BE2C (cell line): ENCODE data around the gene OR8K1. TPM values are rescaled to one million over a fixed set of nuclear protein-coding genes. Genes with fewer than 3 reads are reported as not detected.

Experiments
- DNase-seq: peaks from one replicate; pipeline ENCODE4 v3.0.0-alpha.2; 2020
- H3K27me3 ChIP-seq: fragments of 250-450 bp; sonication (Bioruptor Pico); 2 replicates; pipeline ENCODE4 v1.5.1; 2020; ENCODE audit warnings: mild to moderate bottlenecking
- H3K36me3 ChIP-seq: fragments of 250-450 bp; sonication (Bioruptor Pico); 2 replicates; pipeline ENCODE4 v1.5.1; 2020; ENCODE audit warnings: mild to moderate bottlenecking
- H3K4me1 ChIP-seq: fragments of 250-450 bp; sonication (Bioruptor Pico); 2 replicates; pipeline ENCODE4 v1.5.1; 2020
- H3K4me3 ChIP-seq: 2 replicates; pipeline ENCODE4 v1.5.1; 2011; ENCODE audit warnings: low read depth, low read length
- H3K9me3 ChIP-seq: fragments of 250-450 bp; sonication (Bioruptor Pico); 2 replicates; pipeline ENCODE4 v1.5.1; 2020
- polyA plus RNA-seq: library from polyadenylated mRNA; unstranded; fragments of >200 nt; gene quantifications from one replicate; pipeline ENCODE4 v1.2.1, GENCODE V29; 2012; ENCODE audit warnings: low read depth, missing spikeins; ENCODE audit not compliant: insufficient read length, insufficient read depth
- TF ChIP-seq, protein P1 (sequence below): IDR thresholded peaks from 2 replicates; pipeline ENCODE4 v1.5.1; 2012; ENCODE audit warnings: mild to moderate bottlenecking, low read depth, low read length

OR8K1 gene
- not detected for polyA plus RNA-seq

DNA sequence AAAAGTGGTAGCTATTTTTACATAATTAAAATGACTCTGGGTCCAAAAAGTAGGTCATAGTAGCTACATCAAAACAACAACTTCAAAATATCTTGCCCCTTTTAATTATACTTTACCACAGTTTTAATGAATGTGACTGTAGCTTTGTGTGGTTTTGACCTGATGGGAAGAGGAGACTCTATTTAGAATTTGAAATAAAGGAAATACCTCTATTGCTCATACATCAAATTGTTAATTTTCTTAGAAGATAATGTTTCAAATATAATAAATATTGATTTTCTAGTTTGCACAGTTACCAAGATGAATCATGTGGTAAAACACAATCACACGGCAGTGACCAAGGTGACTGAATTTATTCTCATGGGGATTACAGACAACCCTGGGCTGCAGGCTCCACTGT lies at the start of gene OR8K1:
Gene OR8K1 (plus strand): TSS at position 301 of the 400 bp plus-strand sequence. CDS start 0 bp downstream, at position 301.
- no peaks in the 10 kb centered on the region for H3K9me3 ChIP-seq
- TF ChIP-seq, protein P1, sequence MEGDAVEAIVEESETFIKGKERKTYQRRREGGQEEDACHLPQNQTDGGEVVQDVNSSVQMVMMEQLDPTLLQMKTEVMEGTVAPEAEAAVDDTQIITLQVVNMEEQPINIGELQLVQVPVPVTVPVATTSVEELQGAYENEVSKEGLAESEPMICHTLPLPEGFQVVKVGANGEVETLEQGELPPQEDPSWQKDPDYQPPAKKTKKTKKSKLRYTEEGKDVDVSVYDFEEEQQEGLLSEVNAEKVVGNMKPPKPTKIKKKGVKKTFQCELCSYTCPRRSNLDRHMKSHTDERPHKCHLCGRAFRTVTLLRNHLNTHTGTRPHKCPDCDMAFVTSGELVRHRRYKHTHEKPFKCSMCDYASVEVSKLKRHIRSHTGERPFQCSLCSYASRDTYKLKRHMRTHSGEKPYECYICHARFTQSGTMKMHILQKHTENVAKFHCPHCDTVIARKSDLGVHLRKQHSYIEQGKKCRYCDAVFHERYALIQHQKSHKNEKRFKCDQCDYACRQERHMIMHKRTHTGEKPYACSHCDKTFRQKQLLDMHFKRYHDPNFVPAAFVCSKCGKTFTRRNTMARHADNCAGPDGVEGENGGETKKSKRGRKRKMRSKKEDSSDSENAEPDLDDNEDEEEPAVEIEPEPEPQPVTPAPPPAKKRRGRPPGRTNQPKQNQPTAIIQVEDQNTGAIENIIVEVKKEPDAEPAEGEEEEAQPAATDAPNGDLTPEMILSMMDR, result no peak
- no peak for DNase-seq
- H3K27me3 ChIP-seq, result no peaks in the 10 kb centered on the region
- H3K36me3 ChIP-seq, result no peaks in the 10 kb centered on the region
- no peak within 1 kb of the TSS for H3K4me3 ChIP-seq
- H3K4me1 ChIP-seq, result no peaks in the 10 kb centered on the region

DNA sequence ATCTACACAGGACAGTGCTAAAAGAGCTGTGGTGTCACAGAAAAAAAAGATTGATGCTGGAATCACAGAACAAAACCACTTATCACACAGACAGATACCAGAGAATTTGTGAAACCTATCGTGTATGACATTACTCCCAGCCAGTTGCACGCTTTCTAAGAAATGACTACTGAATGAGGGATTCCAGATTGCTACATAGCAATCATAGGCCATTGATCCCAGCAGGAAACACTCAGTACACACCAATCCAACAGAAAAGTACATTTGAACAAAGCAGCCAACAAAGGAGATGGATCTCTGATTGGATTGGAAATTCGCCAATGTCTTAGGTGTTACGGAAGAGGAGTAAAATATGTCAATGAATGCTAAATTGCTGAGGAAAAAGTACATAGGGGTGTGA lies 48.9 kb upstream of the OR8K1 start:
- no peak for DNase-seq
- H3K27me3 ChIP-seq, result no peaks in the 10 kb centered on the region
- H3K4me1 ChIP-seq, result no peaks in the 10 kb centered on the region
- H3K36me3 ChIP-seq, result no peaks in the 10 kb centered on the region
- no peak overlapping the region for H3K4me3 ChIP-seq
- no peaks in the 10 kb centered on the region for H3K9me3 ChIP-seq
- TF ChIP-seq, protein P1, result no peak

DNA sequence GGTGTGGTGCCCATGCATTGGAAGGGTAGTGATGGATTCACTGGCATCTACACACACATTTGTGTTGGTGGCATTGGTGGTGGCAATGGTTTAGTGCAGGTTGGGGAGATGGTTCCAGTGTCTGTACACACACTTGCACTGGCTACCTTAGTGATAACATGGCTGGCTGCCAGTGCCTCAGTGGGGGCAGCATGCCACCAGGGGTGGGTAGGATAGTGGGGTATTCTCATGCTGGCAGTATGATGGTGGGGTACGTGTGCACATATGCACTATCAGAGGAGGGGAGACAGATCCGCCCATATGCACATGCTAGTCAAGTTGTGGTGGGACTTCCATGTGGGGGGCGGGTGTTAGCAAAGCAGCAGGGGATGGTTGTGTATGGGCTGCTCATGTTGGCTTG lies 38.0 kb upstream of the OR8K1 start:
- no peak for DNase-seq
- TF ChIP-seq, protein P1, result no peak
- H3K36me3 ChIP-seq, result no peaks in the 10 kb centered on the region
- H3K4me3 ChIP-seq, result no peak overlapping the region
- H3K27me3 ChIP-seq, result no peaks in the 10 kb centered on the region
- no peaks in the 10 kb centered on the region for H3K9me3 ChIP-seq
- no peaks in the 10 kb centered on the region for H3K4me1 ChIP-seq

DNA sequence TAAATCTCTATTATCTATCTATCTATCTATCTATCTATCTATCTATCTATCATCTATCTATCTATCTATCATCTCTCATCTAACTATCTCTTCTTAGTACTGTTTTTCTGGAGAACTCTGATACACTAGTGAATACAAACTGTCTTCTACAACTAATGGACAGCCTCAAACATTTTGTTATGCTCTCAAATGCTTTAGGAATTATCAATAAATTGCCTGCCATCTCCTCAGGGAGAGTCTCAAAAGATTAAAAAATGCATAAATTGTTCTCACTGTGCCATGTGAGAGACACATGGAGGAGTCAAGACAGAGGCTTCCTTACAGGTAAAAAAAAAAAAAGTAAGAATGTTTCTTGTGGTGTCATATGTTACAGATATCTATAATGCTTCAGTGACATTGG lies 31.0 kb upstream of the OR8K1 start, which contains the start of gene OR8K3:
Gene OR8K3 (plus strand): TSS at position 301 of the 400 bp plus-strand sequence. CDS start 3,163 bp downstream, outside the sequence.
- Histone ChIP-seq H3K4me3 (no peak within 1 kb of the TSS), H3K36me3 (no peaks in the 10 kb centered on the region), H3K9me3 (no peaks in the 10 kb centered on the region), H3K4me1 (no peaks in the 10 kb centered on the region), H3K27me3 (no peaks in the 10 kb centered on the region)
- no peak for DNase-seq
- TF ChIP-seq, protein P1, result no peak

DNA sequence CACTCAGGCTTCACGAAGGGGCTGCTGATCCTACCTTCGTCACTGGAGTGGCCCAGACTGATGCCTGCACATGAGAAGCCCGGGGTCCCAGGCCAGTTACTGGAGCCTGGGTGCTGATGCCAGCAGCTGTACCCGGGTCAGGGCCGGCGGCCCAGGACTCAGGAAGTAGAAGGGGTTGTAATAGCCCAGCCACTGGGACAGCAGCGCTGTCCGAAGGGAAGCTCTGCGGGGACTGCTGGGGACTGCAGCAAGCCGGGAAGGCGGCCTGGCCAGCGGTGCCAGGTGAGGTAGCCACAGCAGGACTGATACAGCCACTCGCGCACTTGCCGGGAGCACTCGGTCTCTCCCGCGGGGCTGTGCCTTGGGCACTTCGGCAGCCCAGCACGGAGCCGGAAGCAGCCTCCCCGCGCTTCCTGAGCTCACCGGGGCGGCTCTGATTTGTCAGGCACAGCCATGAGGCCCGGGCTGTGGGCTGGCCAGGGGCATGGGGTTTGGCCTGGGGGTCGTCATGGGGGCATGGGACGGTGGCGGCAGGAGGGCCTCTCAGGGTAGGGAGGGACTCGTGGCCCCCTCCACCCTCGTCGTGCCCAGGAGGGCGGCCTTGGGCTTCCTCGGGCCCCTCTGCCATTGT lies 13.9 kb upstream of the OR8K1 start:
- TF ChIP-seq, protein P1, result no peak
- no peaks in the 10 kb centered on the region for H3K4me1 ChIP-seq
- no peaks in the 10 kb centered on the region for H3K27me3 ChIP-seq
- no peak overlapping the region for H3K4me3 ChIP-seq
- H3K9me3 ChIP-seq, result no peaks in the 10 kb centered on the region
- DNase-seq, result no peak
- no peaks in the 10 kb centered on the region for H3K36me3 ChIP-seq

DNA sequence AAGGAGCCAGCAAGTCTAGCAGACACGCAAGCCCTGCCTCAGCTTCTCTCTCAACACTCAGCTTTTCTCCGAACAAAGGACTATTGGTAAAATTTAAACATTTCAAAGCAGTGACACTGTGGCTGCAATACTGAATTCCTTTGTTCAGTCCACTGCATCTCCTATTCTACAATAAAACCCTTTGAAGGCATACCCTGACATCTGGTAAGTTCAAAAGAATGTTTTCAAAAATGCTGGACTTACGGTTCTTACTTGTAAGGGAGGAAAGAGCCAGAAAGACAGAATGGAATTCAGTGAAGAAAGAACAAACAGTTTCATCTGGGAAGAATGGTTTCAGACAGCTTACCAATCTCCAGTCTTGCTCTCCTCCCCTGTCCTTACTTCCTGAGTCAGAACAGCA lies 12.7 kb upstream of the OR8K1 start:
- H3K4me1 ChIP-seq, result no peaks in the 10 kb centered on the region
- DNase-seq, result no peak
- H3K4me3 ChIP-seq, result no peak overlapping the region
- TF ChIP-seq, protein P1, result no peak
- H3K27me3 ChIP-seq, result no peaks in the 10 kb centered on the region
- H3K36me3 ChIP-seq, result no peaks in the 10 kb centered on the region
- no peaks in the 10 kb centered on the region for H3K9me3 ChIP-seq
